ENCODE data around the gene CACNG4. TPM values are rescaled to one million over a fixed set of nuclear protein-coding genes. Genes with fewer than 3 reads are reported as not detected.

Gene CACNG4
- total RNA-seq, 4 donors from 2014 or later = 0.44 TPM; not detected in 3

GRCh38 chr17:66975614-66976378 lies 11.3 kb downstream of the CACNG4 start:
- H3K4me3 ChIP-seq = no peak overlapping the region
- TF ChIP-seq POLR2A (IDR thresholded peaks at IDR 0.05) (no peak), CTCF (IDR thresholded peaks at IDR 0.05) (no peak), EP300 (IDR thresholded peaks at IDR 0.05) (no peak)
- no peak for DNase-seq (ENCODE audit: low spot score in 2 of 2)
- no peaks in the 10 kb centered on the region for H3K36me3 ChIP-seq
- H3K9me3 ChIP-seq = no peaks in the 10 kb centered on the region
- H3K27me3 ChIP-seq = peaks cover 0 to 34% of the 10 kb centered on the region in 2 donors
- H3K27ac ChIP-seq = no peak overlapping the region
- no peaks in the 10 kb centered on the region for H3K4me1 ChIP-seq
- WGBS, 2 donors = 69 to 73% methylated on average over 7 to 14 of the region's 14 CpGs

GRCh38 chr17:66976379-66976663 lies 11.8 kb downstream of the CACNG4 start:
- Histone ChIP-seq H3K36me3 (no peaks in the 10 kb centered on the region), H3K27ac (no peak overlapping the region), H3K9me3 (no peaks in the 10 kb centered on the region), H3K4me3 (no peak overlapping the region), H3K4me1 (no peaks in the 10 kb centered on the region), H3K27me3 (peaks cover 0 to 29% of the 10 kb centered on the region in 2 donors)
- WGBS, 2 donors = 66 to 73% methylated on average over 2 of the region's 2 CpGs
- no peak for DNase-seq (ENCODE audit: low spot score in 2 of 2)
- TF ChIP-seq EP300 (IDR thresholded peaks at IDR 0.05) (no peak), POLR2A (IDR thresholded peaks at IDR 0.05) (no peak), CTCF (IDR thresholded peaks at IDR 0.05) (no peak)

- no peak for DNase-seq (ENCODE audit: low spot score in 2 of 2)
- Histone ChIP-seq H3K27me3 (peaks cover 0 to 25% of the 10 kb centered on the region in 2 donors), H3K9me3 (no peaks in the 10 kb centered on the region), H3K27ac (no peak overlapping the region), H3K36me3 (no peaks in the 10 kb centered on the region), H3K4me1 (no peaks in the 10 kb centered on the region), H3K4me3 (no peak overlapping the region)
- WGBS, 2 donors = 37% methylated on average over 11 of the region's 11 CpGs
- TF ChIP-seq EP300 (IDR thresholded peaks at IDR 0.05) = no peak
- TF ChIP-seq CTCF (IDR thresholded peaks at IDR 0.05) = no peak
- TF ChIP-seq POLR2A (IDR thresholded peaks at IDR 0.05) = no peak
Observed at GRCh38 chr17:66976781-66977201, 12.3 kb downstream of the CACNG4 start.

- H3K9me3 ChIP-seq = no peaks in the 10 kb centered on the region
- DNase-seq (ENCODE audit: low spot score in 2 of 2) = no peak
- no peaks in the 10 kb centered on the region for H3K36me3 ChIP-seq
- H3K27me3 ChIP-seq = peaks cover 0 to 31% of the 10 kb centered on the region in 2 donors
- no peak overlapping the region for H3K4me3 ChIP-seq
- 58 to 60% methylated on average over 17 to 19 of the region's 19 CpGs for WGBS, 2 donors
- H3K4me1 ChIP-seq = no peaks in the 10 kb centered on the region
- TF ChIP-seq EP300 (IDR thresholded peaks at IDR 0.05) (no peak), CTCF (IDR thresholded peaks at IDR 0.05) (no peak), POLR2A (IDR thresholded peaks at IDR 0.05) (no peak)
- H3K27ac ChIP-seq = no peak overlapping the region
Observed at GRCh38 chr17:66978514-66979061, 14.1 kb downstream of the CACNG4 start.

- Histone ChIP-seq H3K27me3 (peaks cover 0 to 29% of the 10 kb centered on the region in 2 donors), H3K4me1 (no peaks in the 10 kb centered on the region), H3K27ac (no peak overlapping the region), H3K36me3 (no peaks in the 10 kb centered on the region), H3K9me3 (no peaks in the 10 kb centered on the region), H3K4me3 (no peak overlapping the region)
- WGBS, 2 donors = 79 to 82% methylated on average over 7 of the region's 7 CpGs
- DNase-seq (ENCODE audit: low spot score in 2 of 2) = no peak
- no peak for TF ChIP-seq POLR2A (IDR thresholded peaks at IDR 0.05)
- no peak for TF ChIP-seq CTCF (IDR thresholded peaks at IDR 0.05)
- TF ChIP-seq EP300 (IDR thresholded peaks at IDR 0.05) = no peak
Observed at GRCh38 chr17:66980896-66981295, 16.4 kb downstream of the CACNG4 start.
